WI38 (cell line): ENCODE data around the gene OR51E2.

Source experiments
- H3K4me3 ChIP-seq: 2 replicates; pipeline ENCODE4 v1.5.1; 2011; ENCODE audit warnings: low read depth, mild to moderate bottlenecking, control low read depth, low read length
- TF ChIP-seq, protein P1 (sequence below): IDR thresholded peaks from 2 replicates; pipeline ENCODE4 v1.5.1; 2012; ENCODE audit warnings: low read depth, mild to moderate bottlenecking, control low read depth, low read length

OR51E2 gene

GRCh38 chr11:4636136-4636535, 61.5 kb downstream of the OR51E2 start:
- no peak overlapping the region for H3K4me3 ChIP-seq
- TF ChIP-seq, protein P1, sequence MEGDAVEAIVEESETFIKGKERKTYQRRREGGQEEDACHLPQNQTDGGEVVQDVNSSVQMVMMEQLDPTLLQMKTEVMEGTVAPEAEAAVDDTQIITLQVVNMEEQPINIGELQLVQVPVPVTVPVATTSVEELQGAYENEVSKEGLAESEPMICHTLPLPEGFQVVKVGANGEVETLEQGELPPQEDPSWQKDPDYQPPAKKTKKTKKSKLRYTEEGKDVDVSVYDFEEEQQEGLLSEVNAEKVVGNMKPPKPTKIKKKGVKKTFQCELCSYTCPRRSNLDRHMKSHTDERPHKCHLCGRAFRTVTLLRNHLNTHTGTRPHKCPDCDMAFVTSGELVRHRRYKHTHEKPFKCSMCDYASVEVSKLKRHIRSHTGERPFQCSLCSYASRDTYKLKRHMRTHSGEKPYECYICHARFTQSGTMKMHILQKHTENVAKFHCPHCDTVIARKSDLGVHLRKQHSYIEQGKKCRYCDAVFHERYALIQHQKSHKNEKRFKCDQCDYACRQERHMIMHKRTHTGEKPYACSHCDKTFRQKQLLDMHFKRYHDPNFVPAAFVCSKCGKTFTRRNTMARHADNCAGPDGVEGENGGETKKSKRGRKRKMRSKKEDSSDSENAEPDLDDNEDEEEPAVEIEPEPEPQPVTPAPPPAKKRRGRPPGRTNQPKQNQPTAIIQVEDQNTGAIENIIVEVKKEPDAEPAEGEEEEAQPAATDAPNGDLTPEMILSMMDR: no peak
